Small intestine (tissue), 7 donors: ENCODE data around the gene SMAD5. TPM values are rescaled to one million over a fixed set of nuclear protein-coding genes. Genes with fewer than 3 reads are reported as not detected.

Experiments used
- DNase-seq, 2 donors: peaks; one replicate each; pipeline versions ENCODE4 v3.0.0 to v3.0.0-alpha.2; 2013
- FAIRE-seq: peaks from 2 replicates; lab custom pipeline; 2012; peaks lifted over from hg19 to GRCh38; lab: Jason Lieb, UNC
- H3K27ac ChIP-seq, 3 donors: one replicate each; pipeline ENCODE4 v1.5.1; 2013; ENCODE audit warnings: low read length in 2 of 3, mild to moderate bottlenecking in 2 of 3, control low read depth in 1 of 3, inconsistent platforms in 1 of 3, low read depth in 1 of 3, moderate library complexity in 1 of 3
- H3K27me3 ChIP-seq, 3 donors: one replicate each; pipeline ENCODE4 v1.6.1; 2013; ENCODE audit warnings: low read length in 3 of 3, inconsistent platforms in 1 of 3; ENCODE audit not compliant: control insufficient read depth in 3 of 3, insufficient read depth in 3 of 3
- H3K36me3 ChIP-seq, 3 donors: one replicate each; pipeline ENCODE4 v1.6.1; 2013; ENCODE audit warnings: low read length in 3 of 3, inconsistent platforms in 1 of 3, low read depth in 1 of 3, mild to moderate bottlenecking in 1 of 3, moderate library complexity in 1 of 3; ENCODE audit not compliant: control insufficient read depth in 3 of 3, insufficient read depth in 2 of 3
- H3K4me1 ChIP-seq, 3 donors: one replicate each; pipeline ENCODE4 v1.6.1; 2013; ENCODE audit warnings: low read length in 2 of 3, inconsistent platforms in 1 of 3, low read depth in 1 of 3, mild to moderate bottlenecking in 1 of 3, moderate library complexity in 1 of 3; ENCODE audit not compliant: control insufficient read depth in 3 of 3, insufficient read depth in 2 of 3
- H3K4me3 ChIP-seq, 3 donors: one replicate each; pipeline ENCODE4 v1.5.1; 2013; ENCODE audit warnings: low read length in 3 of 3, control low read depth in 1 of 3, inconsistent platforms in 1 of 3, low read depth in 1 of 3, mild to moderate bottlenecking in 1 of 3, moderate library complexity in 1 of 3
- H3K9me3 ChIP-seq, 2 donors: one replicate each; pipeline ENCODE4 v1.6.1; 2013; ENCODE audit warnings: low read depth in 1 of 2, low read length in 1 of 2; ENCODE audit not compliant: control insufficient read depth in 2 of 2, insufficient read depth in 1 of 2
- WGBS, 3 donors: extraction: QIAGEN DNeasy Blood & Tissue Kit; methylation state at CpG; one replicate each; pipeline ENCODE4 v1.1.7; 2013; 5-methylcytosine and 5-hydroxymethylcytosine counted together
- polyA plus RNA-seq, 4 donors: library from polyadenylated mRNA; stranded (reverse) in 3 of 4; unstranded in 1 of 4; fragments of 200-250 nt in 3 of 4; fragments of 120-200 nt in 1 of 4; gene quantifications; one replicate each; pipeline versions ENCODE4 v1.2.1 to v1.2.3, GENCODE V29; 2013
- donor health status: healthy with polysubstance abuse.
- donor health status: control.
- donor health status: control.
- donor health status: Bipolar disorder and iron deficiency.
- donor health status: healthy.

Gene SMAD5
- polyA plus RNA-seq, 4 donors: 3.4 to 35.6 (median 9.1) TPM

- no peak overlapping the region for H3K27ac ChIP-seq
- DNase-seq (peak; percentile 63 to 72), FAIRE-seq (no peak)
- H3K27me3 ChIP-seq: peaks cover 0 to 2% (median 0%) of the 10 kb centered on the region in 3 donors
- 42 to 50% (median 47%) methylated on average over 10 of the region's 10 CpGs for WGBS, 3 donors
- peaks cover 0 to 23% (median 0%) of the 10 kb centered on the region in 3 donors for H3K36me3 ChIP-seq
- no peak overlapping the region for H3K4me3 ChIP-seq
- no peaks in the 10 kb centered on the region for H3K9me3 ChIP-seq
- H3K4me1 ChIP-seq: no peaks in the 10 kb centered on the region
These were observed 79.6 kb downstream of the SMAD5 start for GRCh38 chr5:136212252-136212721.

GRCh38 chr5:136213919-136214493 is 81.4 kb downstream of the SMAD5 start:
- Histone ChIP-seq H3K4me1 (no peaks in the 10 kb centered on the region), H3K36me3 (peaks cover 0 to 23% (median 0%) of the 10 kb centered on the region in 3 donors), H3K4me3 (no peak overlapping the region), H3K27me3 (peaks cover 0 to 2% (median 0%) of the 10 kb centered on the region in 3 donors), H3K27ac (no peak overlapping the region), H3K9me3 (no peaks in the 10 kb centered on the region)
- 68 to 93% (median 69%) methylated on average over 9 of the region's 9 CpGs for WGBS, 3 donors
- DNase-seq (no peak), FAIRE-seq (no peak)

- Histone ChIP-seq H3K36me3 (peaks cover 0 to 21% (median 0%) of the 10 kb centered on the region in 3 donors), H3K9me3 (peaks cover 0 to 14% of the 10 kb centered on the region in 2 donors), H3K4me1 (no peaks in the 10 kb centered on the region), H3K4me3 (no peak overlapping the region), H3K27ac (no peak overlapping the region), H3K27me3 (peaks cover 0 to 2% (median 0%) of the 10 kb centered on the region in 3 donors)
- DNase-seq (no peak), FAIRE-seq (no peak)
- WGBS, 3 donors: 78 to 87% (median 85%) methylated on average over 4 of the region's 4 CpGs
These were observed 83.2 kb downstream of the SMAD5 start for GRCh38 chr5:136215812-136216211.

GRCh38 chr5:136216230-136216629 is 83.6 kb downstream of the SMAD5 start:
- Histone ChIP-seq H3K4me3 (no peak overlapping the region), H3K27me3 (peaks cover 0 to 2% (median 0%) of the 10 kb centered on the region in 3 donors), H3K4me1 (no peaks in the 10 kb centered on the region), H3K9me3 (peaks cover 0 to 17% of the 10 kb centered on the region in 2 donors), H3K36me3 (peaks cover 0 to 21% (median 0%) of the 10 kb centered on the region in 3 donors), H3K27ac (no peak overlapping the region)
- no peak for FAIRE-seq
- no peak for DNase-seq
- 93 to 94% (median 93%) methylated on average over 8 of the region's 8 CpGs for WGBS, 3 donors

GRCh38 chr5:136221340-136221739 is 88.7 kb downstream of the SMAD5 start:
- 89 to 94% (median 94%) methylated on average over 4 of the region's 4 CpGs for WGBS, 3 donors
- Histone ChIP-seq H3K4me1 (peaks cover 0 to 7% (median 6%) of the 10 kb centered on the region in 3 donors), H3K9me3 (peaks cover 0 to 24% of the 10 kb centered on the region in 2 donors), H3K4me3 (no peak overlapping the region), H3K27ac (no peak overlapping the region), H3K27me3 (peaks cover 0 to 3% (median 0%) of the 10 kb centered on the region in 3 donors), H3K36me3 (peaks cover 0 to under 1% (median 0%) of the 10 kb centered on the region in 3 donors)
- DNase-seq: no peak
- FAIRE-seq: no peak

- H3K27ac ChIP-seq: no peak overlapping the region
- H3K36me3 ChIP-seq: no peaks in the 10 kb centered on the region
- H3K4me1 ChIP-seq: peaks cover 0 to 14% (median 8%) of the 10 kb centered on the region in 3 donors
- FAIRE-seq: no peak
- H3K4me3 ChIP-seq: no peak overlapping the region
- peak in 1 of 2 donors; percentile 18 for DNase-seq
- peaks cover 0 to 24% of the 10 kb centered on the region in 2 donors for H3K9me3 ChIP-seq
- WGBS, 3 donors: 22 to 57% (median 48%) methylated on average over 4 of the region's 4 CpGs
- H3K27me3 ChIP-seq: peaks cover 0 to 3% (median 0%) of the 10 kb centered on the region in 3 donors
These were observed 90.1 kb downstream of the SMAD5 start for GRCh38 chr5:136222580-136223235.

- H3K4me3 ChIP-seq: no peak overlapping the region
- peaks cover 0 to 14% (median 8%) of the 10 kb centered on the region in 3 donors for H3K4me1 ChIP-seq
- H3K27me3 ChIP-seq: peaks cover 0 to 3% (median 0%) of the 10 kb centered on the region in 3 donors
- H3K27ac ChIP-seq: no peak overlapping the region
- 8 to 29% (median 10%) methylated on average over 2 of the region's 2 CpGs for WGBS, 3 donors
- H3K9me3 ChIP-seq: peaks cover 0 to 10% of the 10 kb centered on the region in 2 donors
- H3K36me3 ChIP-seq: no peaks in the 10 kb centered on the region
- DNase-seq: peak in 1 of 2 donors; percentile 22
- no peak for FAIRE-seq
These were observed 93.2 kb downstream of the SMAD5 start for GRCh38 chr5:136225796-136226195.

- Histone ChIP-seq H3K4me3 (no peak overlapping the region), H3K4me1 (peaks cover 0 to 14% (median 8%) of the 10 kb centered on the region in 3 donors), H3K27ac (no peak overlapping the region), H3K9me3 (peaks cover 0 to 5% of the 10 kb centered on the region in 2 donors), H3K36me3 (no peaks in the 10 kb centered on the region), H3K27me3 (peaks cover 0 to 3% (median 0%) of the 10 kb centered on the region in 3 donors)
- DNase-seq: peak; percentile 34 to 49
- WGBS, 3 donors: 15 to 54% (median 28%) methylated on average over 2 of the region's 2 CpGs
- peak; percentile 78 for FAIRE-seq
These were observed 93.8 kb downstream of the SMAD5 start for GRCh38 chr5:136226401-136226800.
